Hematopoietic multipotent progenitor cell treated with erythropoietin and hydrocortisone succinate and interleukin-3 and kit ligand, for 17 days (in vitro differentiated cells): ENCODE results near the gene CCBE1.
"Not testable (repeated sequence)": the region's sequence is repeated elsewhere in the genome, so short reads cannot be mapped to it uniquely, and the experiment has no call there.

Source experiments
- DNase-seq: peaks from one replicate; pipeline ENCODE4 v3.0.0-alpha.2; 2015; ENCODE audit warnings: low spot score

Gene CCBE1

DNA sequence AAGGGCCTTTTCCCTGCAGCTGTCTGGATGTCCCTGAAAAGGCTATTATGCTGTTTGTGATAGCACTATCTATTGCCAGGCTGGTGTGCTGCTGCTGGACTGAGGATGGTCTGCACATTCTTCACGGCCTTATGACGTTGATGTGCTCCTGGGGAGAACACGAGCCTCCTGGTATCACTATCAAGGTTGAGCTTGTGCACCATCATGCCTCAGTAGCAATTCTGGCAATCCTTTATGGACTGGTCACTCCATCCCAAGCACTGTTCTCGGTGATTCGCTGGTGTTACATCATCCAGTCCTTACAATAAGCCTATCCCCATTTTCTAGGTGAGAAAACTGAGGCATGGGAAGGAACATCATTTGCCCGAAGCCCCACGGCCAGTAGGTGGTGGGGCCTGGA is 18.2 kb upstream of the CCBE1 start:
- no peak for DNase-seq

GRCh38 chr18:59714096-59714495 is 16.9 kb upstream of the CCBE1 start:
- DNase-seq = not testable (repeated sequence)

DNA sequence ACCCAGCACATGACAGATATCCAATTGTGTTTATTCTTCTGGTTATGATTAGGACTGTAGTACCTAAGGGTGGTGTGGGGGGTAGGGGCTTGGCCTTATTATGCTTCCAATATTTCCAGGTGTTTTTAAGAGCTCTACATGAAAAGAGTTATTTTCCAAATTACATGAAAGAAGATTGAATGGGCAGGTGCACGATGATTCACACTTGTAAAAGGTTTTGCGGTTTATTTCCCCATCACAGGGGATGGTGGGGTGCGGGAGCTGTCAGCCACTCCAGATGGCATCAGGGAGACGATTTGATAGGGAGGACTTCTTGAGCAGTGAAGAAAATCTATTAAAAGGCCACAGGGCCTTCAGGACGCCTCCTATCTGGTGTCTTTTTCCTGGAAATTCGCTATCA is 15.1 kb upstream of the CCBE1 start:
- DNase-seq = no peak

GRCh38 chr18:59708988-59709387 is 11.8 kb upstream of the CCBE1 start:
- no peak for DNase-seq

GRCh38 chr18:59707306-59707705 is 10.1 kb upstream of the CCBE1 start:
- DNase-seq = no peak

GRCh38 chr18:59706499-59706898 is 9.3 kb upstream of the CCBE1 start:
- DNase-seq = no peak

DNA sequence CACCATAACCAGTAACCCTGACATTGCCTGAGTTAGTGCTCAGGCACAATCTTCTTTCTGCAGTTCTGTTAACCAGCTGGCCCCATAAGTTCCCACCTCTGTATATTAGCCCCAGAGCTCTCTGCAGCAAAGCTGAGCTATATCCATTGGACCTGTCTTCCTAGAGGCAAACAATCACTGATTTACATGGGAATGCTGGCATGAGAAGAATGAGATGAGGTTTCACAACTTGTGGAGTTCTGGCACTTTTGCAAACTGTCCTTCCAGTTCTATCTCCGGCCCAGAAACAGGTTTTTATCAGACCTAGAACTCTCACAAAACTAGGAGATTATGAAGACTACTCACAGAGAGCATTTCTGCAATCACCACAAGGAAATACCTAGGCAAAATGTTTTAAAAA is 7.9 kb upstream of the CCBE1 start:
- DNase-seq = no peak

- DNase-seq = no peak
These were observed 6.9 kb upstream of the CCBE1 start for GRCh38 chr18:59704146-59704545.

- no peak for DNase-seq
These were observed 4.0 kb upstream of the CCBE1 start for GRCh38 chr18:59701272-59701671.

GRCh38 chr18:59700535-59700967 is 3.3 kb upstream of the CCBE1 start:
- DNase-seq = no peak

DNA sequence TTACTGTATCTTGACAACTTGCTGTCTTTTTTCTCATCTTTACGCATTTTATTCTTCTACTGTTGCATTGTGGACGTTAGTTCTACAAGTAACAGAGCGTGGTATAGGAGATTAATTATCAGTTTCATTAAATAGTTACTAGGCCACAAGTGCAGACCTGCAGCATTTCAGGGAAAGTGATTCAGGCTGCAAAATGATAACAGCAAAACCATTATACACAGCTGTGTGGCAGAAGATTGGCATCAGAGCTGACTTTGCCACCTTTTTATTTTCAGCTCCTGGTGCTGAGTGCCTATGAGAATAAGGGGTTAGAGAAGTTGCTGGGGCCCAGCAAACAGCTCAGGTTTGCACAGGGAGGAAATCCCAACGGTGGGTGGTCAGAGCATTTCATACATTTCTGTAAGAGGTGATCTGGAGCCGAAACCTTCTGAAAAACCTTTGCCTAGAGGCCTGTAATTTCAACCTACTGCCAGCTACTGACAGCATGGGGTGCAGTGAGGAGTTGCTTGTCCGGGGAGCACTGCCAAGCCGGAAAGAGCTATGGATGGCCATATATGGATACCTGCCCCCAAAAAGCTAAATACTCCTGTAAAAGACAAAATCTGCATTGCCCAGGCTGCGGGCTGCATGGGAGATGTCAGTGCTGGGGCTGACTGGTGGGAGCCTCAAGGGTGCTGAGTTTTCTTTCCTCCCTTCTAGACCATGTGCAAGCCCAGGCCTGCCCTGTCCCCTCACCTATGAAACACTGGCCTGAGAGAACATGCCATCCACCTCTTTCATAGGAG is 2.7 kb upstream of the CCBE1 start:
- no peak for DNase-seq

- DNase-seq = no peak
These were observed 1.8 kb upstream of the CCBE1 start for GRCh38 chr18:59699061-59699460.

- DNase-seq = no peak
These were observed 650 bp downstream of the CCBE1 start for GRCh38 chr18:59696311-59697235.

- DNase-seq = no peak
These were observed 1.7 kb downstream of the CCBE1 start for GRCh38 chr18:59695551-59695950.

DNA sequence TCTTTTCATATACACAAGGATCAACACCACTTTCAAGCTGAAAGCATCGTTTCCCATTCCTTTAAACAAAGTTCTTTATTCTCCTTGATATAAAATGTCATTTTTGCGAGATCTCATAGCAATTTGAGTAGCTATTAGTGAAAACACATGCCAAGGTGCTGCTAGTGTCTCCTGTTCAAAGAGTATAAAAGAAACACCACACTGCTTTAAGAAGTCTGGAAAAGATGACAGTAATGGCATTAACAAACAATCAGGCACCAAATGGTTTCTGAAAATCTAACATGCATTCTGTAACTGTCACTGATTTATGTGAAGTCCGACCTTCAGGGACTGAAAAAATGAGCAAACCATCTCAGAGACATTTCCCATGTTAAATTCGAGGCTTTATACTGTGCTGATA is 2.4 kb downstream of the CCBE1 start:
- no peak for DNase-seq

- DNase-seq = no peak
These were observed 5.2 kb downstream of the CCBE1 start for GRCh38 chr18:59691996-59692395.

DNA sequence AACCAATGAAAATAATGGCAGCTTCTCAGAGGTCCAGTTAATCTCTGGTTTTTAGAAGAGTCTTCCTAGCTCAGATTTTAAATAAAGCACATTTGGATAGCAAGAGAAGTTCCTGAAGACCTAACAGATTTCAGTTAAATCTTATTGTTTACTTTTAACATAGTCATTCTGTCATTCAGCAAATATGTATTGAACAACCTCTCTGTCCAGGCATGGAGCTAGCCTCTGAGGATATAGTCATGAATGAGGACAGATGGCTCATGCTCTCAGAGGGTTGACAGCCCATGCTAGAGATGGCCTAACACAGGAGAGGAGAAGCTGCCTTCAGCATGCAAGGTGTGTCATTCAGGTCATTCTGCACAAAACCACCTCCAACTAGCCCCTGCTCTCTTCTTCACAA is 6.2 kb downstream of the CCBE1 start:
- no peak for DNase-seq

DNA sequence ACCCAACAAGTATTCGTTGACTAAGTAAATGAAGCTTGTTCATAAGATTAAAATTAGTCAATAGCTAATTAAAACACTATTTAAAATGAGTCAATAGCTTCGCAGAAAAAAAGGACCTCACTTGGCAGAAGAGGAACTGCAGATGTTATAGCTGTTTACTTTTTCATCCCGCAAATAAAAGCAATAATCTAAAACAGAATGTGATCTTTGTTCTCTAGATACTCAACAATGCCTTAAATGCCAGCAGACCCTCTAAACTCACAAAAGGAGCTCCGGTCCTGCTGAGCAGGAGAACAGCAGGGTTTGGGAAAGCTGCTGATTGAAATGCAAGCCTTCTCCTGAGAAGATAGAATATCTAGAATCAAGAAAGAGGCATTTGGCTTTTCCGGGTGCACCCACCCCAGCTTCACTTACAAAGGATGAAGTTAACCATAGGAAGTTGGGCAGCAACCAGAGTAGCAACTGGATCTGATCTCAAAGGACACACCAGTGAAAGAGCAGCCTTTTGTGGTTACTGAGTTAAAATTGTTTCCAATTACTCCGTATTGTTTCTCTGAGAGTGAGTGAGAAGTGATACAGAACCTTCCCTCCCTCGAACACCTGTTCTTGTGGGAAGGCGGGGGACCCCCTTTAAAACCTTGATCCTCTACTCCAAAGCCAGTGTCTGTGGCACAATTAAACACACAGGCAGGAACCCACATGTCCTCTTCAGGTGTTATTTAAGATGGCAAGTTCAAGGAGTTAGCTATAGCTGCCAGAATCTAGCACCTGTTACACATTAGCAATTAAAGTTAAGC is 6.8 kb downstream of the CCBE1 start:
- DNase-seq = no peak

DNA sequence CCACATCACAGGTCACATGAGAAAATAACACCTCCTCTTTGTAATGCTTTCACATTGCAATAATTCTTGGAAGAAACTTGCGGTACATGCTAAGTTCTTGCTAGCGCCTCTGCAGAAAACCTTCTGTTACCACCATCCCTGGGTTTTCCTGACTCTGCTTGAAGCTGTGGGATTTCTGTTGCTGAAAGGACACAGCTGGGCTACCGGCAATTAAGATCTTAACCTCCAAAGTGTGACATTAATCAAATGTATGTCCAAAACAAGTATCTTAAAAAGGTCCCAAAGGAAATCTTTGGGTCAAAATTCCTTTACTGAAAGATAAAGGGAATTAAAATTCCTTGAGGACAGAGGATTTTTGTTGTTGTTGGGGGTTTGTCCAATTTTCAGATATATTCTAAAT is 7.5 kb downstream of the CCBE1 start:
- DNase-seq = no peak

- no peak for DNase-seq
These were observed 11.0 kb downstream of the CCBE1 start for GRCh38 chr18:59686260-59686659.

DNA sequence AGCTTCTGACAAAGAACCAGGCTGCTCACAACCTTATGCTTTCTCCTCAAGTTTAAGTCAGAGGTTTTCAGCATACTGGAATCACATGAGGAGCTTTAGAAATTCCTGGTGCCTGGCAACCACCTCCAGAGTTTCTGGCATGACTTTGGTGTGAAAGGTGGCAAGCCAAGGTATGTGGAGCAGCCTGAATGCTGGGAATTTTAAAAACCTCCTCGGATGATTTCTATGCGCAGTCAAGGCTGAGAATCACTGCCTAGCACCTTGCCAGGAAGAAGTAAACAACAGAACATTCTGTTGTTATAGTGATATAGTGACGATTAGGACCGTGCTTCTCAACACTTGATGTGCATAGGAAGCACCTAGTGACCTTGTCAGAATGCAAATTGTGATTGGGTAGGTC is 11.7 kb downstream of the CCBE1 start:
- no peak for DNase-seq

DNA sequence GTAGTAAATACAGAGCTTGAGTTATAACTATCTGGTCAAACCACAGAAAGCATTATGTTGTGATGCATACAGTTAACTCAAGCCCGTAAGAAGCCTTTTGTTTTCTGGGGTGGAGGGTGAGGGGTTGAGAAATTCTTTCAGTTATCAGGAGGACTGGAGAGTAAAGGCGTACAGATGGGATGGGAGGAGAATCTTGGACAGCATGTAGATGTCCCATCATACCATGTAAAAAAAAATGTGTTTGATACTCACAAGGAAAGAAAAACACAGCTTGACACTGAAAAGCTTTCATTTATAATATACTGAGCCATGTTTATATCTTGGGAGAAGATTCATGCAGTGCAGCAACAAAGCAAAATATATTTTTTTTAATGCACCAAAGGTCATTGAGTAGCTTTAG is 12.4 kb downstream of the CCBE1 start:
- no peak for DNase-seq
